AG08396 (cell line): ENCODE data around the gene CKB.
A peak's percentile ranks its signal among the peaks of the same experiment; 100 is the strongest.

Experiments used
- DNase-seq: peaks from one replicate; pipeline ENCODE4 v3.0.0; 2012; ENCODE audit warnings: low spot score, mixed read lengths

The CKB gene

GRCh38 chr14:103537175-103537990, 14.8 kb upstream of the CKB start:
- DNase-seq = no peak

- DNase-seq = no peak
Observed at GRCh38 chr14:103536693-103537092, 14.1 kb upstream of the CKB start.

- DNase-seq = no peak
Observed at GRCh38 chr14:103535891-103536565, 13.4 kb upstream of the CKB start.

- no peak for DNase-seq
Observed at GRCh38 chr14:103535081-103535890, 12.7 kb upstream of the CKB start.

GRCh38 chr14:103534576-103535061, 12.0 kb upstream of the CKB start:
- DNase-seq = no peak

GRCh38 chr14:103533999-103534575, 11.5 kb upstream of the CKB start:
- DNase-seq = no peak

GRCh38 chr14:103533137-103533998, 10.7 kb upstream of the CKB start:
- DNase-seq = no peak

- DNase-seq = no peak
Observed at GRCh38 chr14:103532216-103533136, 9.8 kb upstream of the CKB start.

GRCh38 chr14:103531421-103532215, 9.0 kb upstream of the CKB start:
- DNase-seq = no peak

GRCh38 chr14:103530831-103531230, 8.2 kb upstream of the CKB start:
- no peak for DNase-seq

- DNase-seq = no peak
Observed at GRCh38 chr14:103530390-103530789, 7.8 kb upstream of the CKB start.

GRCh38 chr14:103529383-103530365, 7.0 kb upstream of the CKB start:
- no peak for DNase-seq

- peak; percentile 99 for DNase-seq
Observed at GRCh38 chr14:103528587-103529382, 6.2 kb upstream of the CKB start, which contains the start of gene TRMT61A. Gene TRMT61A, plus strand, starts transcription at chr14:103529196. Its CDS starts 783 bp downstream, at chr14:103529979.

- no peak for DNase-seq
Observed at GRCh38 chr14:103528146-103528586, 5.5 kb upstream of the CKB start.

GRCh38 chr14:103527408-103528145, 4.9 kb upstream of the CKB start:
- no peak for DNase-seq

GRCh38 chr14:103526914-103527248, 4.3 kb upstream of the CKB start:
- no peak for DNase-seq
